D721Med (cell line): ENCODE results near the gene USP40.

Experiments
- DNase-seq: peaks from one replicate; pipeline ENCODE4 v3.0.0; 2011; ENCODE audit warnings: low spot score; ENCODE audit not compliant: insufficient read length
- FAIRE-seq: peaks from 2 replicates; lab custom pipeline; 2011; peaks lifted over from hg19 to GRCh38; lab: Jason Lieb, UNC
- TF ChIP-seq, protein P1 (sequence below): IDR thresholded peaks from 2 replicates; pipeline ENCODE4 v1.5.1; 2012; ENCODE audit warnings: mild to moderate bottlenecking, control low read depth; ENCODE audit not compliant: insufficient read depth; ENCODE audit errors: missing control alignments

USP40 gene

DNA sequence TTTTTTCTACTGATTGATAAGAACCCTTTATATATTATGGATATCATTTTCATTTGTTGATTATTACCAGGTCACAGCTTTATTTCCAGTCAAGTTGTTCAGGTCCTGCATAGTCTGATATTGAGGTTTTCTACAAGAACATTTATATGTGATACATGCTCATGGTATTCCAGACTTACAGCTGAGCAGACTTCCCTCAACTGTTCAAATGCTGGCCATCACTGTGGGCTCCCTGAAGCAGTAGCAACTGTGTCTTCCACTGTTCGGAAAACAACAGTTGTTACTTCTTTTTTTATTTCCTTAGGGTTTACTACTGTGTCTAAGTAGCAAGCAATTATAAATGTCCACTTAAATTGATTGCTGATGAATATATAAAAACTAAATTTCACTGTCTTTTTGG, 132.8 kb downstream of the USP40 start:
- TF ChIP-seq, protein P1, sequence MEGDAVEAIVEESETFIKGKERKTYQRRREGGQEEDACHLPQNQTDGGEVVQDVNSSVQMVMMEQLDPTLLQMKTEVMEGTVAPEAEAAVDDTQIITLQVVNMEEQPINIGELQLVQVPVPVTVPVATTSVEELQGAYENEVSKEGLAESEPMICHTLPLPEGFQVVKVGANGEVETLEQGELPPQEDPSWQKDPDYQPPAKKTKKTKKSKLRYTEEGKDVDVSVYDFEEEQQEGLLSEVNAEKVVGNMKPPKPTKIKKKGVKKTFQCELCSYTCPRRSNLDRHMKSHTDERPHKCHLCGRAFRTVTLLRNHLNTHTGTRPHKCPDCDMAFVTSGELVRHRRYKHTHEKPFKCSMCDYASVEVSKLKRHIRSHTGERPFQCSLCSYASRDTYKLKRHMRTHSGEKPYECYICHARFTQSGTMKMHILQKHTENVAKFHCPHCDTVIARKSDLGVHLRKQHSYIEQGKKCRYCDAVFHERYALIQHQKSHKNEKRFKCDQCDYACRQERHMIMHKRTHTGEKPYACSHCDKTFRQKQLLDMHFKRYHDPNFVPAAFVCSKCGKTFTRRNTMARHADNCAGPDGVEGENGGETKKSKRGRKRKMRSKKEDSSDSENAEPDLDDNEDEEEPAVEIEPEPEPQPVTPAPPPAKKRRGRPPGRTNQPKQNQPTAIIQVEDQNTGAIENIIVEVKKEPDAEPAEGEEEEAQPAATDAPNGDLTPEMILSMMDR: no peak
- no peak for FAIRE-seq
- no peak for DNase-seq

DNA sequence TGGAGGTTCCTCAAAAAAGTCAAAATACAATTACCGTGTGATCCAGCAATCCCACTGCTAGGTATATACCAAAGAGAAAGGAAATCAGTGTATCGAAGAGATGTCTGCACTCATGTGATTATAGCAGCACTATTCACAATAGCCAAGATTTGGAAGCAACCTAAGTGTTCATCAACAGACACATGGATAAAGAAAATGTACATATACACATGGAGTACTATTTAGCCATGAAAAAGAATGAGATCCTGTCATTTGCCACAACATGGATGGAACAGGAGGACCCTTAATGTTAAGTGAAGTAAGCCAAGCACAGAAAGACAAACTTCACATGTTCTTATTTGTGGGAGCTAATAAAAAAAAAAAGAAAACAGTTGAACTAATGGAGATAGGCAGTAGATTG, 133.6 kb downstream of the USP40 start:
- no peak for DNase-seq
- TF ChIP-seq, protein P1: no peak
- FAIRE-seq: no peak

DNA sequence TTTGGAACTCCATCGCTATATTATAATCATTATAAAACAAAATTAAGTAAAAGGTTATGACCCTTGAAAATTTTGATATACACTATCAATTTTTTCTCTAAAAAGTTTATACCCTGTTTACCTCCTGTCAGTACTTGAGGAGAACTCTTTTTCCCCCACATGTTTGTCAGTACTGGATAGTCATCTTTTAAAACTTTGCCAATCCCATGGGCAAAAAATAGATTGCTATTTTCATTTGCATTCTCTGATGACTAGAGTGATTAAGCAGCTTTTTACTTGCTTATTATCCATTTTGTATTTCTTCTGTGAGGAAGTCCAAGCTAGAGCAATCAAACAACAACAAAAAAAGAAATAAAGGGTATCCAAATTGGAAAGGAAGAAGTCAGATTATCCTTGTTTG, 135.9 kb downstream of the USP40 start:
- no peak for FAIRE-seq
- TF ChIP-seq, protein P1: no peak

DNA sequence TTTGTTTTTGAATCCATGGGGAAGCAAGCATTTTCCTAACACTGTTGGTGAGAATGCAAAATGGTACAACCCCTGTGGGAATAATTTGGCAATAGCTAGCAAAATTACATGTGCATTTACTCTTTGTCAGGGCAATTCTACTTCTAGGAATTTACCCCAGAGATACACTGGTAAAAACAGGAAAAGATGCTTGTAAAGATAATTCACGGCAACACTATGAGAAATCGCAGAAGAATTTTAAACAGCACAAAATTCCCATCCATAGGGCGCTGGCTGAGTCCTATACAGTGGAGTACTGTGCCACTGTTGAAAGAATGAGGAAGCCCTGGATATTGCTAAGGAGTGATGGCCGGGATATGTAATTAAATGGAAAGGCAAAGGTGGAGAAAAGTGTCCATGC, 136.5 kb downstream of the USP40 start:
- FAIRE-seq (no peak), DNase-seq (no peak)
- TF ChIP-seq, protein P1: no peak

More for the DNA sequence above, 135.9 kb downstream of the USP40 start:
- DNase-seq: no peak

DNA sequence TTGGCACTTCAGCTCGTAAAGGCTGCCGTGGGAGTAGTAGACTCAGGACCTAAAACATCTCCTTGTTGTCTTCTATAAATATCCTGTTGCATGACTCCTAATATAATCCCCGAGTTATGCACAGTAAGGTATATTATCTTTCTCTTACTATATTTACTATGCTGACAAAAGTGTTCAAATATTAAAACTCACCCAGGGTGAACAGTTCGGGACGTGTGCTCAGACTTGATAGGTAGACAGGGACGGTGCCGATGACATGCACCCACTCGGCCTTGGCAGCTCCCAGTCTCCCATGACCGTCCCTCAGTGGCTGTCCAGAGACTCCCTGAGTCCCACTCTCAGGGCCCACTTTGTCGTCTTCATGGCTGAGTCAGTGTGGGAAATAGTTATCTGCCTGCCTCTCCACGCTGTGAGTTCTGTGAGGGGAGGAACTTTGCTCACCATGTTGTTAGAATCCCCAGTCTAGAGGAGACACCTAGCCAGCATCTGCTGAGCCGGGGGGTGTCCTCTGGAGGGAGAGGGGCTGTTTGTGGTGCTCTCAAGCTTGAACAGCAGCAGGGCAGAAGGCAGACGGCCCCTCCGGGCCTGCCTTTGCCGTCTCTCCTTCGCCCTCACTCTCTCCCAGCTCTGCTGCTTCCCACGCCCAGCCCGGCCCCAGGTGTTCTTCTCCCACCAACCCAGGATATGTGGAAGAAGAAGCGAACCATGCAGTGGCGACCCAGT, 137.2 kb downstream of the USP40 start:
- FAIRE-seq: no peak
- DNase-seq: no peak
- TF ChIP-seq, protein P1: no peak

DNA sequence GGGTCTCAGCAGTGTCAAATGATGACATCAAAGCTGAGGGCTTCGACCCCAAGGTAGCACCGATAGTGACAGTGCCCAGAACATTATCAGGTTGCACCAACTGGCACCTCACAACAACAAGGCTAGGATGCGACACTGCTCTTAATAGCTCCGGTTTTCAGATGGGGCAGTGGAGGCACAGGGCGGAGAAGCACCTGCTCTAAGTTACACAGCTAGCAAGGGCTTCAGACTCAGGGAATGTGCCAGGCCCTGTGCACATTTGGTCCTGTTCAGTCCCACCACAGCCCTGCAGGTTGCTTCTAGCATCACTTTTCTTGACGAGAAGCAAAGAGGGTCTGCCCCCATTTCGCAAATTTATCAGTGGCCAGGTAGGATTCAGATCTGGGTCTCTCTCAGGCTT, 138.1 kb downstream of the USP40 start:
- DNase-seq: no peak
- no peak for FAIRE-seq
- TF ChIP-seq, protein P1: no peak

DNA sequence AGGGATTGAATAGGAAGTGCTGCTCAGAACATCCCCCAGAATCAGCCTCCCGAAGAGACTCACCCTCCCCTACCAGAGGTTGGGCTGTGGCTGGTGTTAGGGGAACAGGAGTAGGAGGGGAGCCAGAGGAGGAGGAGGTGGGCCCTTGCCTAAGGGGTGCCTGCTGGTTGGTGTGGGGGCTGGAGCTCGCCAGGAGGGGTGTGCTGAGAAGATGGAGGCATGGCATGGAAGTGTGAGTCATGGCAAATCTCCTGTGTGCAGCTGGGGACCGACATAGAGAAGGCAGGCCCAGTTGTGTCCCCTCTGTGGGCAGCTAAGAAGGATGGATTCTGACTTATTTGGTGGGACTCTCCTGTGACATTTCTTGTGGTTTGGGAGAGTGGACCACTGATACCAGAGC, 138.6 kb downstream of the USP40 start:
- TF ChIP-seq, protein P1: no peak
- FAIRE-seq: no peak
- DNase-seq: no peak
